ENCODE measurements around the gene FAF2.
A peak's percentile ranks its signal among the peaks of the same experiment; 100 is the strongest.

DNA sequence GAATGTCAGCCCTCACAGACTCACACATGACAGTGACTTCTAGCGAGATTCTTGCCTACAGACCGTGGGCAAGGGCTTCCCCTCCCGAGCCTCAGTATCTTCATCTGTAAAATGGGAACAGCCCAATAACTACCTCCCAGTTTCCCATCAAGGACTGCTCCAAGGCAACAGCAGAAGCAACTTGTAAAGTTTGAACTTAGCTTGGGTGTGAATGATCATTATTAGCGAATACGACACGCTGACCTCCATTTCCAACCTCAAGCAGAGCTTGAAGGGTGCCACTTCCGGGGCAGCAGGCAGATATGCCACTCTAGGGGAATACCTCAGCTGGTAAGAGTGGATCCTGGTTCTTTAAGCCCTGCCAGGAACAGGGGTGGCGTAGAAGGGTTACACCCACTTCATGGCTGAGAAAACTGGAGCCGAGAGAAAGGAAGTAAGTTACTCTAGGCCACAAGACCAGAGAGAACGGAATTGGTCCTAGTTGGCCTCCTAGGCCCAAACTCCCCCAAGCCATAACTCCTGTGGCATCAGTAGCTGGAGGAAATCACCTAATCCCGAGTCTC lies 87.0 kb downstream of the FAF2 start:
- no peak for TF ChIP-seq CTCF (IDR thresholded peaks at IDR 0.05 in 8 of 11, conservative IDR thresholded peaks at IDR 0.05 in 3 of 11)
- TF ChIP-seq POLR2A (IDR thresholded peaks at IDR 0.05) = peak in 2 of 3 donors; percentile 69 to 72
